K562 (cell line): ENCODE results near the gene TRUB1.

Experiments used
- CBX2 ChIP-seq: fragments of 200-600 bp; sonication (generic); IDR thresholded peaks from one replicate; pipeline ENCODE4 v1.6.1; 2012; ENCODE audit warnings: mild to moderate bottlenecking, low read length, inconsistent platforms; ENCODE audit not compliant: insufficient read depth, poor library complexity, severe bottlenecking
- KDM1A ChIP-seq, 2 experiments: fragments of 450-650 bp; IDR thresholded peaks; 2 replicates each; pipeline ENCODE4 v1.6.1; 2016; ENCODE audit warnings: mild to moderate bottlenecking in 2 of 2
- MEF2A ChIP-seq: IDR thresholded peaks from 2 replicates; pipeline ENCODE4 v1.6.1; 2011; ENCODE audit warnings: low read depth, mild to moderate bottlenecking, low read length, moderate library complexity; ENCODE audit not compliant: control insufficient read depth
- NFE2L1 ChIP-seq: fragments of 450-650 bp; IDR thresholded peaks from 2 replicates; pipeline ENCODE4 v1.6.1; 2016; ENCODE audit warnings: missing genetic modification characterization, low read depth, mild to moderate bottlenecking, missing compliant biosample characterization, moderate library complexity, borderline replicate concordance
- POLR2A ChIP-seq: fragments of 450-650 bp; conservative IDR thresholded peaks from 2 replicates; pipeline ENCODE4 v1.6.1; 2016
- PRMT5 ChIP-seq: sonication (generic); formaldehyde crosslinking; IDR thresholded peaks from 2 replicates; pipeline ENCODE4 v1.5.0; 2020; ENCODE audit warnings: missing genetic modification reagents
- SMARCB1 ChIP-seq: IDR thresholded peaks from 2 replicates; pipeline ENCODE4 v1.6.1; 2011; ENCODE audit warnings: improper control_type of control experiment, low read depth; ENCODE audit not compliant: insufficient read length
- TAF1 ChIP-seq: IDR thresholded peaks from 2 replicates; pipeline ENCODE4 v1.6.1; 2011; ENCODE audit warnings: mild to moderate bottlenecking, low read length, moderate library complexity; ENCODE audit not compliant: insufficient read depth, control insufficient read depth, severe bottlenecking; ENCODE audit errors: extremely low read depth
- ZKSCAN1 ChIP-seq: fragments of 150-350 bp; IDR thresholded peaks from 2 replicates; pipeline ENCODE4 v1.6.1; 2016; ENCODE audit warnings: low read depth, low read length
- ZNF146 ChIP-seq: IDR thresholded peaks from one replicate; pipeline ENCODE4 v1.6.1; 2018; ENCODE audit warnings: missing compliant biosample characterization; ENCODE audit not compliant: unreplicated experiment
- ZNF324 ChIP-seq: fragments of 250-450 bp; sonication (Bioruptor Pico); IDR thresholded peaks from 2 replicates; pipeline ENCODE4 v1.4.0; 2020; ENCODE audit warnings: mild to moderate bottlenecking
- TF ChIP-seq, protein P1 (sequence below), 3 experiments: IDR thresholded peaks in 2 of 3; conservative IDR thresholded peaks in 1 of 3; 2 replicates each; pipeline ENCODE4 v1.5.1; 2011 to 2012; ENCODE audit warnings: low read length in 3 of 3, mild to moderate bottlenecking in 3 of 3, control low read depth in 2 of 3, improper control_type of control experiment in 1 of 3, inconsistent platforms in 1 of 3, low read depth in 1 of 3, mixed read lengths in 1 of 3, moderate library complexity in 1 of 3; ENCODE audit not compliant: insufficient read depth in 2 of 3

DNA sequence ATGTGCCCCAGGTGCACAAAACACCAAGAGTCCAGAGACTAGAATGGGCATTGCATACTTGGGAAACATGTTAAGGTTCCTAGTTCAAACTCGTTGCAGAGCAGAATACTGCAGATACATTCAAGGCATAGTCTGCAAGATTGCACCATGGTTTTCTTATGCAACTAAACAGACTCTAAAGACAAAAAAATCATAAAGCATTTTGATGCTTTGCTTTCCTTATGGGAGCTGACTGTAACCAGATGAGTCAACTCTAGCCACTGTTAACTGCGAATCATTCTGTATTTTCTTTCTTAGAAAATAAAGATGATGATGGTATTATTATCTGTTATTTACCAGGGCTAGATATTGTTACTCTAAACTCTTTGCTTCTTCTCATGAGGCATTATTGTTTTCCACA is 19.7 kb downstream of the TRUB1 start:
- TF ChIP-seq SMARCB1 (no peak), TAF1 (no peak), KDM1A (IDR thresholded peaks at IDR 0.05) (no peak), ZNF146 (CRISPR knock-in tag) (no peak), PRMT5 (no peak), POLR2A (no peak), NFE2L1 (tag) (no peak), ZKSCAN1 (no peak), ZNF324 (no peak), CBX2 (no peak), MEF2A (no peak)
- TF ChIP-seq, protein P1, sequence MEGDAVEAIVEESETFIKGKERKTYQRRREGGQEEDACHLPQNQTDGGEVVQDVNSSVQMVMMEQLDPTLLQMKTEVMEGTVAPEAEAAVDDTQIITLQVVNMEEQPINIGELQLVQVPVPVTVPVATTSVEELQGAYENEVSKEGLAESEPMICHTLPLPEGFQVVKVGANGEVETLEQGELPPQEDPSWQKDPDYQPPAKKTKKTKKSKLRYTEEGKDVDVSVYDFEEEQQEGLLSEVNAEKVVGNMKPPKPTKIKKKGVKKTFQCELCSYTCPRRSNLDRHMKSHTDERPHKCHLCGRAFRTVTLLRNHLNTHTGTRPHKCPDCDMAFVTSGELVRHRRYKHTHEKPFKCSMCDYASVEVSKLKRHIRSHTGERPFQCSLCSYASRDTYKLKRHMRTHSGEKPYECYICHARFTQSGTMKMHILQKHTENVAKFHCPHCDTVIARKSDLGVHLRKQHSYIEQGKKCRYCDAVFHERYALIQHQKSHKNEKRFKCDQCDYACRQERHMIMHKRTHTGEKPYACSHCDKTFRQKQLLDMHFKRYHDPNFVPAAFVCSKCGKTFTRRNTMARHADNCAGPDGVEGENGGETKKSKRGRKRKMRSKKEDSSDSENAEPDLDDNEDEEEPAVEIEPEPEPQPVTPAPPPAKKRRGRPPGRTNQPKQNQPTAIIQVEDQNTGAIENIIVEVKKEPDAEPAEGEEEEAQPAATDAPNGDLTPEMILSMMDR (IDR thresholded peaks at IDR 0.05 in 2 of 3, conservative IDR thresholded peaks at IDR 0.05 in 1 of 3; ENCODE audit: insufficient read depth in 2 of 3, low read depth in 1 of 3, low read length in 3 of 3), result no peak
